OCI-LY1 (cell line): ENCODE data around the gene SEL1L3.

ENCODE experiments used
- H2AFZ ChIP-seq: fragments of 200-600 bp; sonication (generic), shearing (Covaris generic); 2 replicates; pipeline ENCODE4 v1.6.0; 2014; ENCODE audit warnings: antibody characterized with exemption, mild to moderate bottlenecking, low read length
- H3F3A ChIP-seq: fragments of 200-600 bp; sonication (generic), shearing (Covaris generic); 2 replicates; pipeline ENCODE4 v1.6.0; 2014; ENCODE audit warnings: mild to moderate bottlenecking, antibody characterized with exemption, low read length, moderate library complexity; ENCODE audit not compliant: insufficient read depth
- H3K27ac ChIP-seq: fragments of 200-600 bp; sonication (generic); 2 replicates; pipeline ENCODE4 v1.5.1; 2014; ENCODE audit warnings: low read length, mixed run types, mild to moderate bottlenecking, low read depth; ENCODE audit not compliant: poor library complexity, severe bottlenecking
- H3K27me3 ChIP-seq: fragments of 200-600 bp; sonication (generic); 2 replicates; pipeline ENCODE4 v1.6.0; 2014; ENCODE audit warnings: antibody characterized with exemption, mild to moderate bottlenecking, low read length, moderate library complexity; ENCODE audit not compliant: insufficient read depth
- H3K36me3 ChIP-seq: fragments of 200-600 bp; sonication (generic); 2 replicates; pipeline ENCODE4 v1.6.1; 2014; ENCODE audit warnings: mild to moderate bottlenecking, antibody characterized with exemption, low read length, moderate library complexity, mixed read lengths; ENCODE audit not compliant: insufficient read depth
- H3K4me1 ChIP-seq: fragments of 200-600 bp; sonication (generic); 2 replicates; pipeline ENCODE4 v1.5.1; 2014; ENCODE audit warnings: mild to moderate bottlenecking, low read length, moderate library complexity; ENCODE audit not compliant: insufficient read depth, severe bottlenecking
- H3K4me2 ChIP-seq: fragments of 200-600 bp; sonication (generic), shearing (Covaris generic); 2 replicates; pipeline ENCODE4 v1.6.1; 2014; ENCODE audit warnings: low read length
- H3K4me3 ChIP-seq: fragments of 200-600 bp; sonication (generic); 2 replicates; pipeline ENCODE4 v1.5.1; 2014; ENCODE audit warnings: low read length, low read depth, mild to moderate bottlenecking, mixed read lengths; ENCODE audit not compliant: poor library complexity, severe bottlenecking
- H3K79me2 ChIP-seq: fragments of 200-600 bp; shearing (Covaris generic); 2 replicates; pipeline ENCODE4 v1.6.1; 2016; ENCODE audit warnings: mixed run types, low read length, mixed read lengths; ENCODE audit not compliant: insufficient read depth
- H3K9ac ChIP-seq: fragments of 200-600 bp; sonication (generic), shearing (Covaris generic); 2 replicates; pipeline ENCODE4 v1.6.1; 2014; ENCODE audit warnings: mild to moderate bottlenecking, low read length, mixed read lengths
- H3K9me2 ChIP-seq: fragments of 200-600 bp; sonication (generic), shearing (Covaris generic); 2 replicates; pipeline ENCODE4 v1.6.1; 2014; ENCODE audit warnings: low read depth, mild to moderate bottlenecking, low read length, mixed read lengths
- H3K9me3 ChIP-seq: fragments of 200-600 bp; shearing (Covaris generic); 2 replicates; pipeline ENCODE4 v1.6.1; 2014; ENCODE audit warnings: low read length, mixed read lengths
- H4K20me1 ChIP-seq: fragments of 200-600 bp; sonication (generic), shearing (Covaris generic); 2 replicates; pipeline ENCODE4 v1.6.0; 2016; ENCODE audit warnings: mild to moderate bottlenecking, low read length; ENCODE audit not compliant: insufficient read depth
- EZH2 ChIP-seq: fragments of 200-600 bp; sonication (generic), shearing (Covaris generic); IDR thresholded peaks from 2 replicates; pipeline ENCODE4 v1.8.0; 2017; ENCODE audit warnings: borderline replicate concordance, mixed run types, mild to moderate bottlenecking, antibody characterized with exemption, low read length, moderate library complexity, mixed read lengths
- TF ChIP-seq, protein P1 (sequence below): fragments of 200-600 bp; sonication (generic), shearing (Covaris generic); IDR thresholded peaks from 2 replicates; pipeline ENCODE4 v1.5.1; 2017; ENCODE audit warnings: mild to moderate bottlenecking, antibody characterized with exemption, low read length, moderate library complexity, mixed read lengths

The SEL1L3 gene

DNA sequence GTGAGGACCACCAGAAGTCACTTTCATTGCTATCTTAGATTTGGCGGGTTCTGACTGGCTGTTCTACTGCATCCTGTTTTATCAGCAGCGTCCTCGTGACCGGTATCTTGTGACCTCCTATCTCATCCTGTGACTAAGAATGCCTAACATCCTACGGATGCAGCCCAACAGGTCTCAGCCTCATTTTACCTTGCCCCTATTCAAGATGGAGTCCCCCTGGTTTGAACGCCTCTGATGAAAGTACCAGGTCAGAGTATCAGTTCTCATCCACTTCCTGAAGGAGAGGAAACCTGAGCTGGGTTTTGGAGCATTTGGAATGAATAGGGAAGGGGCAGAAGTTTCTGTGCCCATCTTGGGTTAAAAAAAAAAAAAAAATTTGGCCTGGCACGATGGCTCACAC, 136.9 kb downstream of the SEL1L3 start:
- Histone ChIP-seq H3K4me2 (no peak overlapping the region), H3K4me1 (no peaks in the 10 kb centered on the region), H3K27me3 (no peaks in the 10 kb centered on the region)

DNA sequence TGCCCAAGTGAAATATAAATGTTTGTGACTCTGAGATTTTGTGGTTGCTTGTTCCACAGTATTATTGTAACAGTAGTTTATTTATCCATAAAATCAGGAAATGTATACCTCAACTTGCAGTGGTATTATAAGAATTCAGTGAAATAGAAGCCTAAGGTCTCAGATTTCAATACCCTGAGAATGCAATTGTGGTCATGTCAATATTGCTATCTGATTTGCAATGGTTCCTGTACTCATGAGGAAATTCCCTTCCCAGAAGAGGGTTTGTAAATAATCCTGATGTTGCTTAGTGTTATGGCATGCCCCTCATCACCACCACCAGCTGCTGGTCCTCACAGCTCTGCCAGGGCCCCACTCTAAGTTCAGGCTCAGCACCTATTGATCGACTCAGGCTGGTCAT, 139.4 kb downstream of the SEL1L3 start:
- Histone ChIP-seq H3K36me3 (no peaks in the 10 kb centered on the region), H3F3A (no peaks in the 10 kb centered on the region), H3K4me1 (no peaks in the 10 kb centered on the region), H3K27ac (no peak overlapping the region), H3K27me3 (no peaks in the 10 kb centered on the region), H2AFZ (no peak overlapping the region), H3K79me2 (no peaks in the 10 kb centered on the region), H3K4me3 (no peak overlapping the region), H3K4me2 (no peak overlapping the region), H3K9ac (no peak overlapping the region), H3K9me2 (no peaks in the 10 kb centered on the region), H4K20me1 (no peaks in the 10 kb centered on the region), H3K9me3 (no peaks in the 10 kb centered on the region)
- TF ChIP-seq EZH2, result no peak
- TF ChIP-seq, protein P1, sequence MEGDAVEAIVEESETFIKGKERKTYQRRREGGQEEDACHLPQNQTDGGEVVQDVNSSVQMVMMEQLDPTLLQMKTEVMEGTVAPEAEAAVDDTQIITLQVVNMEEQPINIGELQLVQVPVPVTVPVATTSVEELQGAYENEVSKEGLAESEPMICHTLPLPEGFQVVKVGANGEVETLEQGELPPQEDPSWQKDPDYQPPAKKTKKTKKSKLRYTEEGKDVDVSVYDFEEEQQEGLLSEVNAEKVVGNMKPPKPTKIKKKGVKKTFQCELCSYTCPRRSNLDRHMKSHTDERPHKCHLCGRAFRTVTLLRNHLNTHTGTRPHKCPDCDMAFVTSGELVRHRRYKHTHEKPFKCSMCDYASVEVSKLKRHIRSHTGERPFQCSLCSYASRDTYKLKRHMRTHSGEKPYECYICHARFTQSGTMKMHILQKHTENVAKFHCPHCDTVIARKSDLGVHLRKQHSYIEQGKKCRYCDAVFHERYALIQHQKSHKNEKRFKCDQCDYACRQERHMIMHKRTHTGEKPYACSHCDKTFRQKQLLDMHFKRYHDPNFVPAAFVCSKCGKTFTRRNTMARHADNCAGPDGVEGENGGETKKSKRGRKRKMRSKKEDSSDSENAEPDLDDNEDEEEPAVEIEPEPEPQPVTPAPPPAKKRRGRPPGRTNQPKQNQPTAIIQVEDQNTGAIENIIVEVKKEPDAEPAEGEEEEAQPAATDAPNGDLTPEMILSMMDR, result no peak

More for the DNA sequence above, 136.9 kb downstream of the SEL1L3 start:
- H3K9me2 ChIP-seq, result no peaks in the 10 kb centered on the region
- H3K36me3 ChIP-seq, result no peaks in the 10 kb centered on the region
- no peak for TF ChIP-seq EZH2
- TF ChIP-seq, protein P1, result no peak
- H3K4me3 ChIP-seq, result no peak overlapping the region
- H3K9ac ChIP-seq, result no peak overlapping the region
- H3F3A ChIP-seq, result no peaks in the 10 kb centered on the region
- no peak overlapping the region for H3K27ac ChIP-seq
- H2AFZ ChIP-seq, result no peak overlapping the region
- no peaks in the 10 kb centered on the region for H3K79me2 ChIP-seq
- no peaks in the 10 kb centered on the region for H3K9me3 ChIP-seq
- H4K20me1 ChIP-seq, result no peaks in the 10 kb centered on the region

GRCh38 chr4:25722964-25723363, 139.8 kb downstream of the SEL1L3 start:
- Histone ChIP-seq H3K4me2 (no peak overlapping the region), H3K27me3 (no peaks in the 10 kb centered on the region), H3K9me2 (no peaks in the 10 kb centered on the region), H3K4me1 (no peaks in the 10 kb centered on the region), H3K27ac (no peak overlapping the region), H2AFZ (no peak overlapping the region), H3K79me2 (no peaks in the 10 kb centered on the region), H3F3A (no peaks in the 10 kb centered on the region), H3K36me3 (no peaks in the 10 kb centered on the region), H3K9ac (no peak overlapping the region), H3K4me3 (no peak overlapping the region), H4K20me1 (no peaks in the 10 kb centered on the region), H3K9me3 (no peaks in the 10 kb centered on the region)
- no peak for TF ChIP-seq EZH2
- TF ChIP-seq, protein P1, result no peak
